GM12872 (cell line): ENCODE data around the gene TMEM120A.

Experiments used
- CTCF ChIP-seq: IDR thresholded peaks from 3 replicates; pipeline ENCODE4 v1.5.1; 2011; ENCODE audit warnings: low read depth, mild to moderate bottlenecking, low read length, moderate library complexity; ENCODE audit not compliant: insufficient read depth

The TMEM120A gene

GRCh38 chr7:75994388-75995051 lies at the start of gene TMEM120A:
Gene TMEM120A, minus strand, starts transcription at chr7:75994595. Its CDS starts 25 bp downstream, at chr7:75994570.
- no peak for TF ChIP-seq CTCF

- no peak for TF ChIP-seq CTCF
Observed at GRCh38 chr7:76040126-76040525, 45.7 kb upstream of the TMEM120A start.

- TF ChIP-seq CTCF = no peak
Observed at GRCh38 chr7:76037310-76037709, 42.9 kb upstream of the TMEM120A start.

- TF ChIP-seq CTCF = no peak
Observed at GRCh38 chr7:76031964-76032363, 37.6 kb upstream of the TMEM120A start.

GRCh38 chr7:76023002-76023401 lies 28.6 kb upstream of the TMEM120A start:
- TF ChIP-seq CTCF = no peak

GRCh38 chr7:76022026-76022780 lies 27.8 kb upstream of the TMEM120A start:
- TF ChIP-seq CTCF = no peak

GRCh38 chr7:76020031-76020714 lies 25.8 kb upstream of the TMEM120A start:
- peak; percentile 92 for TF ChIP-seq CTCF
